GM18861 (cell line): ENCODE data around the gene ZC3H12D.

Experiments used
- ATAC-seq: cut with Tn5 transposase; IDR thresholded peaks from one replicate; pipeline ENCODE4 v1.9.1; 2021; ENCODE audit not compliant: unreplicated experiment

The ZC3H12D gene

DNA sequence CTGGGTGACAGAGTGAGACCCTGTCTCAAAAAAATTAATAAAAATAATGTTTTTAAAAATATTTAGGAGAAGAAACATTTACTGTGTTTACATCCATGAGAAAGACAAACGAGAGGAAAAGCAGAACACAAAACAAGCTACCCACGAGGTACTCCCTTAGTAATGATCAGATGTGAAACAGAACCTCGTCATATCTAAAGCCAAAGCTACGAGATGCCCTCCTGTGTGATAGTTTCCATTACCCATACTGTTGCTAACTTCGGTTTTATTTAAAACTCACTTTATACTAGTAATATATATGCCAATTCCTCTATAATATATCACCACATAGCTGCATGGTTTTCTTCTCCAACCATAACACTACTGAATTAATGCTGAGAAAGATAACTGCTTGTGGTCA lies 63.7 kb downstream of the ZC3H12D start:
- ATAC-seq, result no peak

DNA sequence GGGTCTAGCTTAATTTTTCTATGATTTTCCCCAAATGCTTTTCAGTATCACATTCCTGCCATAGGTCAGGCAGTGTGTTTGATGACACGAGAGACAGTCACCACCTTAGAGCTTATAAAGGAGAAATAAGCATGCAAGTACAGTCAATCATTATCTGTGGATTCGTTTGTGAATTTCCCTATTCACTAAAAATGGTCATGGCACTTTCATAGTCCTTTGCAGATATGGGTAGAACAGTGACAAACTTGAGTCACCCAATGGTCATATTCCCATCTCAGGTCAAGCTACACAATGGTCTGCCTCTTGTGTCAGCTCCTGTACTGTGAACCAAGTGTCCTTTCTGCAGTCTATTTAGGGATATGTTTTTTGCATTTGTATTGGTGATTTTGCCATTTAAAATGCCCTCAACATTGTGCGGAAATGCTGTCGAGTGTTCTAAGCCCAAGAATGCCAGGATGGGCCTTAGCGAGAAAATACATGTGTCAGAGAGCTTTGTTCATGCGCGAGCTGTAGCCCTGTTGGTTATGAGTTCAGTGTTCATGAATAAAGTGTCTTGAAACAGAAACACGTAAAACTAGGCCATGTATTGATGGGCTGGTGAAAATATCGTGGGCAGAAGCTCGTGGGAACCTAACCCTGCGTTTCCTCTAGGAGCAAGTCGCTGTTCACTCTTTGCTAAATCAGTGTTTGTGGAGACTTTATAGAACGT lies 65.0 kb downstream of the ZC3H12D start:
- ATAC-seq, result no peak

DNA sequence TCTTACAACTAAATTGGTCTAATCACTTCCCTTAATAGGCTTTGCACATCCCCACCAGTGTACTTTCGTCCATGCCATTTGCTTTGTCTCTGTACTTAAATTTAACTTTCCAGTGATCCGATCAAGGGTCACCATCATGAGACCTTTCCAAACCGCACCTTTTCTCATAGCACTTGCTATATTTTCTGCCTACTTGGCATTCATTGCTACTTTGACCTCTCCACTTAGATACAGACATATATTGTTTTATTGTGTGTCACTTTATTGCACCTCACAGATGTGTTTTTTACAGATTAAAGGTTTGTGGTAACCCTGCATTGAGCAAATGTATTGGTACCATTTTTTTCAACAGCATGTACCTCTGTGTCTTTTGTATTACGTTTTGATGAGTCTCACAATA lies 70.0 kb downstream of the ZC3H12D start:
- no peak for ATAC-seq

GRCh38 chr6:149414009-149414408 lies 70.8 kb downstream of the ZC3H12D start:
- ATAC-seq, result no peak

DNA sequence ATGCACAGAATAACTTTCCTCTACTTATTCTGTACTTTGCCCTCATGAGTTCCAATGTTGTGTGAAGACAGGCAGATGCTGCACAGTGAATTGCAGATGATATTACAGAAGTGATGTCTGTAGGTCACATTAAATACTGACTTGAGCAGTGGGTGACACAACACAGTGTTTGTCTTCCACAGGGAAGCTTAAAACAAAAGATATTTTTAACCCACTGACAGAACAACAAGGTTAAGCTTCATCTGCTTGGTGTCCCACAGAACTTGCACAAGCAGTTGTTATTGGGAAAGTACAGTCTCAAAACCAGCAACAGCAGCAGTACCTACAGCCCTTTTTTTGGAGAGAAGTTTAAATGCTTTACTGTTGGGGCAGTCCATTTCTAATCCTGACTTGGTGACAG lies 74.3 kb downstream of the ZC3H12D start:
- no peak for ATAC-seq

DNA sequence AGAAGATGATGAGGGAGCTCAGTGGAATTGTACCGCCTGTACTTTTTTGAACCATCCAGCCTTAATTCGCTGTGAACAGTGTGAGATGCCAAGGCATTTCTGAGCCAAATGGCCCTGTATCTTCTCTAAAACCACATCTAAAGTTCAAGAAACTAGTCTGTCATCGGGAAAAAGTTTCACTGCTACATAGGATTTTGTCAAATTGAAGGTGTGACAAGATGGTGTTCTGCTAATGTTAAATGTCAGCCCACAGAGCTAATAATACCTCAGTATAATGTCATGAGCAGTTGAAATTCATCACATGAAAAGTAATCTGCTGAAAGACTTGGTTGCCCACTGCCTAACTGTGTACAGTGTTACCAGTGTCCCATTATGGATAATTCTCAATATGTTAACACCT lies 75.2 kb downstream of the ZC3H12D start:
- no peak for ATAC-seq

GRCh38 chr6:149405823-149406765 lies 78.7 kb downstream of the ZC3H12D start:
- no peak for ATAC-seq

GRCh38 chr6:149403534-149403933 lies 81.3 kb downstream of the ZC3H12D start:
- no peak for ATAC-seq

GRCh38 chr6:149400050-149400449 lies 84.8 kb downstream of the ZC3H12D start, which contains the start of gene SUMO4:
SUMO4 (plus strand) TSS chr6:149400262; CDS start chr6:149400392, 130 bp downstream.
- no peak for ATAC-seq

GRCh38 chr6:149397384-149397783 lies 87.4 kb downstream of the ZC3H12D start:
- ATAC-seq, result no peak
